Measurements from ENCODE around the gene LIPK.
"Not testable (repeated sequence)": the region's sequence is repeated elsewhere in the genome, so short reads cannot be mapped to it uniquely, and the experiment has no call there.

LIPK gene

GRCh38 chr10:88705958-88706357 lies at the start of gene LIPK:
Gene LIPK (plus strand): TSS chr10:88706249. CDS start chr10:88724544, 18,295 bp downstream.
- no peak for DNase-seq (ENCODE audit: low read depth)

DNA sequence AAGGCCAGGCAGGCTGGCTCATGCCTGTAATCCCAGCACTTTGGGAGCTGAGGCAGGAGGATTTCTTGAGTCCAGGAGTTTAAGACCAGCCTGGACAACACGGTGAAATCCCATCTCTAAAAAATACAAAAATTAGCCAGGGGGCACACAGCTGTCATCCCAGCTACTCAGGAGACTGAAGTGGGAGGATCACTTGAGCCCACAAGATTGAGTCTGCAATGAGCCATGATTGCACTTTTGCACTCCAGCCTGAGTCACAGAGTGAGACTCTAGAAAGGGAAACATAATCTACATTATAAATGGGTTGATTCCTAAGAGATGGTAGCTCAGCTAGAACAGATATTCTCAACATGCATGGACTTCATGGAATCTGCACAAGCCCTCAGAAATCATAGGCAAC lies 48.1 kb upstream of the LIPK start:
- no peak for DNase-seq (ENCODE audit: low read depth)

DNA sequence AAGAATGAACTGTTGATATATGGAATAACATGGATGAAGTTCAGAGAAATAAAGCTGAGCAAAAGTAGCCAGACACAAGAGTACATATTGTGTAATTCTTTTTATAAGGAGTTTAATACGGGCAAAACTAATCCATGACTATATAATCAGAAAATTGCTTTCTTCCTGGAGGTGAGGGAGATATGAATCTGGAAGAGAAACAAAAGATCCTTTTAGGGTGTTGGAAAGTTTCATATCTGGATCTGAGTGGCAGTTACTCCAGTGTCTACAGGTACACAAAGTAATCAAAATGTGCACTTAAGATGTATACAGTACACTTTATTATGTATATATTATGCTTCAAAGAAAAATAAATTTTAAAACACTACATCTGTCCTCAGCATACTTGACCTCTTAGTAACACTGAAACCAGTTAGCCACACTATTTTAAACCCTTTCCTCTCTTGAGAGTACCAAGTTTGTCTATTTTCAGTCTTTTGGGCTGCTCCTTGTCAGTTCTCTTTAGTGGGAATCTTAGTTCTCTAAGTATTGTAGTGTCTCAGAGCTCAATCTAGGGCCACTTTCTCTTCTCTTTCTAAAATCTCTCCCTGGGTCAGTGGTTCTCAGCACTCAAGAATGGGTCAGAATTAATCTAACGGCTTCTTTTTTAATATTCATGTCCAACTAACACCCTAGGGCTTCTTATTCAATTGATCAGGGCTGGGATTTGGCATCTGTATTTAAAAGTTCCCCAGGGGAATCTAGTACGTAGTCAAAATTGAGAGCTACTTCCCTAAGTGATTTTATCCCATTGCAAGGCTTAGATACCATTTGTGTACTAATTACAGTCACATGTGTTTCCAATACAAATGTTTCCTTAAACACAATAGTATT lies 46.1 kb upstream of the LIPK start:
- DNase-seq (ENCODE audit: low read depth): no peak

GRCh38 chr10:88660598-88660884 lies 45.5 kb upstream of the LIPK start:
- DNase-seq (ENCODE audit: low read depth): no peak

DNA sequence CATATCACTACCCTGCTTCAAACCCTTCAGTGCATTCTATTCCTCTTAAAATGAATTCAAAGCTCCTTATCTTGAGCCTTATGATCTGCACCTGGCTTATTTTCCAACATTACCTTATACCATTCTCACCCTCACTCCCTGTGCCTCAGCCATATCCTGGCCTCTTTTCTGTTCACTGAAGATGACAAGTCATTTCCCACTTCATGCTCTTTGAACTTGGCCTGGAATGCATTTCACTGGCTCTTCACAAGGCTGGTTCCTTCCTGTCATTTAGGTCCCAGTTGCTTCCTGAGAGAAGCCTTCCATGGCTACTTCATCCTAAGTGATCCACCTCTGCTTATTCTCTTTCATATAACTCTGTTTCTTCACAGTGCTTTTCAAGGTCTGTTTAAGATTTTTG lies 45.0 kb upstream of the LIPK start:
- no peak for DNase-seq (ENCODE audit: low read depth)

DNA sequence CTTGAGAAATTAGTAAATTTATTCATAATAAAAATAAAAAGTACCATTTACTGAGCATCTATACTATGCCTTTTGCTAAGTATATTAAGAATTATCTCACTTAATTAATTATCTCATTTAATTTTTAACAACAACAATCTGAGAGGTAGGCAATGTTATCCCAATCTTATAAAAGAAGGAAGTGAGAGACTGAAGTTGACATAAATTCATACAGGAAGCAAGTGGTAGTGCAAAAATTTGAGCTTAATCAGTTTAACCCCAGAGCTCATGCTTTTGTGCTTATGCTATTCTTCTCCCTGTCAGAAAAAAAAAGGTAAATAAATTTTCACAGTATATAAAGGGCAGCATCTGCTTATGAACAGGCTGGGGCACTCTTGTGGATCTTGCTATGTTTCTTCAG lies 44.5 kb upstream of the LIPK start:
- no peak for DNase-seq (ENCODE audit: low read depth)

DNA sequence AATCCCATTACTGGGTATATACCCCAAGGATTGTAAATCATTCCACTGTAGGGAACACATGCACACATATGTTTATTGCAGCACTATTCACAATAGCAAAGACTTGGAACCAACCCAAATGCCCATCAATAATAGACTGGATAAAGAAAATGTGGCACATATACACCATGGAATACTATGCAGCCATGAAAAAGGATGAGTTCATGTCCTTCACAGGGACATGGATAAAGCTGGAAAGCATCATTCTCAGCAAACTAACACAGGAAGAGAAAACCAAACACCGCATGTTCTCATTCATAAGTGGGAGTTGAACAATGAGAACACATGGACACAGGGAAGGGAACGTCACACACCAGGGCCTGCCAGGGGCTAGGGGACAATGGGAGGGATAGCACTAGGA lies 42.9 kb upstream of the LIPK start:
- not testable (repeated sequence) for DNase-seq (ENCODE audit: low read depth)

DNA sequence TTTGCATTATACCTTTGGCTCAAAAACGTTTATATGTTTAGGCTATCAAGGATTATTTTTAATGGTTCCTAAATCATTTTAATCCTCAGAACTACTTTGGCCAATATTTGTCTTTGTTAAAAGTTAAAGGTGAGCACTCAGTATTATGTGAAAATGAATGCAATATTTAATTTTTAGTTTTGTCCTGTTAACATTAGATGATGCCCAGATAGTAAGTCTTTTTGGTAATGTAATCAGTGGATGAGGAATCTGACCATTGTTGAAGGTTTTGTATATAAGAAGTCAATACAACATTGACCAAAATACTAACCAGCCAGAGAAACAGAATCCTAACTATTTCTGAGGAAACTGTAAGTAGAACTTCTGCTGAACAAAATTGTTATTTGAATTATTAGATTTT lies 41.9 kb upstream of the LIPK start, which contains the start of gene LIPF:
Gene LIPF (plus strand): TSS at position 301 of the 400 bp plus-strand sequence. CDS start 2,856 bp downstream, outside the sequence.
- no peak for DNase-seq (ENCODE audit: low read depth)

- DNase-seq (ENCODE audit: low read depth): no peak
Measured at GRCh38 chr10:88668465-88668864, 37.6 kb upstream of the LIPK start.

DNA sequence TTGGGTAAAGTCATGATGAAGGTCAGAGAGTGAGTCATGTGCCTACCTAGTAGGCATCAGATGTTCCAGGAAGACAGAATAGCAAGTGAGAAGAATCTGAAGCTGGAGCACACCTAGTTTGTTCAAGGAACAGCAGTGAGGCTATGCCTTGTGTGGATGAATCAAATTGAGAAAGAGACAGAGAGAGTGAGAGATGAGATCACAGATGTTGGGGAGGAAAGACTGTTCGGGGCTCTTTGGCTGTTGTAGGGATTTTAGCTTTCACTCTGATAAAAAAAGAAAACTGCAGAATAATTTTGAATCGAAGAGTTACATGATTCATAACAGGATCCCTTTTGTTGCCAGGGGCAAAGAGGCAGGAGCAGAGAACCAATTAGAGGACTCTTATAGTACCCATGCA lies 35.6 kb upstream of the LIPK start:
- no peak for DNase-seq (ENCODE audit: low read depth)

GRCh38 chr10:88672041-88672440 lies 34.0 kb upstream of the LIPK start:
- DNase-seq (ENCODE audit: low read depth): no peak

DNA sequence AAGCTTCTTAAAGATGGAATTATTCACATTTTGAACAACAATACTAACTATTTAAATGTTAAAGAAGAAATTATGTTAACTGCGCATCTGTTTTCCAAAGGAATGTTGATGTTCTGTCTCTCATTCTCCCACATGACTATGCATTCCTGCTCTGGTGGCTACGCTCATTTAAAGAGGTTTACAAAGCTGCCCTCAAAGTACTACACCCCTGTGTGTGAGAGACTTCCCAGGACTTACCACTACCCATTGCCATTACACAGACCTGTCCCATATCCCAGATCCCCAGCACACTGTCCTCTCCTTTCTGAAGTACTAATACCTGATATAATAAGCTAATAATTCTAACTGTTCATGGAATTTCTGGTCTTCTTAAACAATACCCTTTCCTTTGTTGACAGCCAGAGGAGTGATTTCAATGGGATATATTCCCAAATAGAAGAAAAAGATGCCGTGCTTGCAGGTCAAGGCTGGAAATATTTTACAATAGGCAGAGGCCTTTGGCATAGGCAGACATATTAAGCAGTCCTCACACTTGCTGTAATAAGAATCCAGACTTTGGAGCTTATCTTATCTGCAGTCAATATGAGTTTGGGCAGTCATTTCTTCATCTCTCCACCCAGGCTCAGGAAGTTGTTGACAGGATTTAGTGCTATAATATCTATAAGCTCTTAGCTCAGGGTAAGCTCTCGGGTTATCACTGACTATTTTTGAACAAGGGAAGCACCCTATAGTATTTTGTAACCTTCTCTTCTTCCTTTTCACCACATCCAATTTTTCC lies 29.6 kb upstream of the LIPK start:
- DNase-seq (ENCODE audit: low read depth): no peak

DNA sequence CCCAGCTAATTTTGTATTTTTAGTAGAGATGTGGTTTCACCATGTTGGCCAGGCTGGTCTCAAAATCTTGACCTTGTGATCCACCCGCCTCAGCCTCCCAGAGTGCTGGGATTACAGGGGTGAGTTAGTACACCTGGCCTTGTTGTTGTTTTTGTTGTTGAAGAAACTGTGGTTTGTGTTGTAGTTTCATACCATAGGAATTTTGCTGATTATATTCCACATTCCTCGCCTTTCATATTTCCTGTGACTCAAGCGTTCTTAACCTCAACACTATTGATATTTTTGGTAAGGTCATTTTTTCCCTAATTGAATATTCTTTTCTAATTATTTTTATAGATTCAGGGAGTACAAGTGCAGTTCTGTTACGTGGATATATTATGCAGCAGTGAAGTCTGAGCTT lies 25.1 kb upstream of the LIPK start:
- DNase-seq (ENCODE audit: low read depth): no peak

DNA sequence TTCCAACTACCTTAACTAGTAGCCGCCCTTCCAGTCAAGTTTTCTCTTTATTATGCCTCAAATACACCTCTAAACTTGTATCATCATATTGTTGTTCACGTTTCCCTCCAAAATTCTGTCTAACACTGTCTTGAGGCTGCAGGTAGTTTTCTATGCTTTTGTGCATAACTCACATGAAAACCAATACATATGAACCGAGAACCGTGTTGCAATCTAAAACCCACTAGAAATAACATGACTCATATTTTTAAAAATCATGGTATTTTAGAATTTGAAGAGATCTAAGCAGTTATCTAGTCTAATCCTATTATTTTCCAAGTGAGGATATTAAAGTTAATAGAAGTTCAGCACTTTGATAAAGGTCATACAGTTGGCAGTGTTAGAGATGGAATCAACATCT lies 23.6 kb upstream of the LIPK start:
- no peak for DNase-seq (ENCODE audit: low read depth)

GRCh38 chr10:88687853-88688467 lies 18.1 kb upstream of the LIPK start:
- no peak for DNase-seq (ENCODE audit: low read depth)

GRCh38 chr10:88689366-88689765 lies 16.7 kb upstream of the LIPK start:
- no peak for DNase-seq (ENCODE audit: low read depth)

DNA sequence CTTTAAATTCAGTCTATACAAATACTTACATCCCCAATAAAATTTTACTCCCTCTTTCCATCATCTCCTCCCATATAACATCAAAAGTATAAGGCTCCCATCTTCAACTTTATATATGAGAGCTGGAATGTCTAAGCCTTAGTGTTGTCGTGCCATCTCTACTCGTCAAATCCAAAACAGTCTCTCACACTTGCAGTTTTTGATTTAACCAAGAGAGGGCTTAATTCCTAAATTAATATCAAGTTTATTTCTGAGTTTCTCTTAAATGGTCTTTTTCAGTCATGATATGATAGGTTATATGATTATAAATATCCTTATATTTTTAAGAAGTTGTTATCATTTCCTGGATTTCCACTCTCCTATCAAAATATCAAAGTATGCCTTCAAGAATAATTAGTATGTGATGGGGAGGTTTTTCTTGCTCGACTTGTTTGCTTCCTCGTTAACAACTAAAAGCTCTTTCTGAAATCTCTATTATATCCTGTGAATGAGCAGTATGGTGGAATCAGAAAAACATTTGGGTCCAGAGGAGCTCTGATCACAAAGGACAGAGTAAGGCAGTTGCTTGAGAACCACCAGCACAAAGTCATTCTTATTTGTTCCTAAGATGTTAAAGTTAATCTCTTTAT lies 12.5 kb upstream of the LIPK start:
- DNase-seq (ENCODE audit: low read depth): no peak

- DNase-seq (ENCODE audit: low read depth): no peak
Measured at GRCh38 chr10:88702848-88703597, 3.0 kb upstream of the LIPK start.

- no peak for DNase-seq (ENCODE audit: low read depth)
Measured at GRCh38 chr10:88707429-88708155, 1.5 kb downstream of the LIPK start.

DNA sequence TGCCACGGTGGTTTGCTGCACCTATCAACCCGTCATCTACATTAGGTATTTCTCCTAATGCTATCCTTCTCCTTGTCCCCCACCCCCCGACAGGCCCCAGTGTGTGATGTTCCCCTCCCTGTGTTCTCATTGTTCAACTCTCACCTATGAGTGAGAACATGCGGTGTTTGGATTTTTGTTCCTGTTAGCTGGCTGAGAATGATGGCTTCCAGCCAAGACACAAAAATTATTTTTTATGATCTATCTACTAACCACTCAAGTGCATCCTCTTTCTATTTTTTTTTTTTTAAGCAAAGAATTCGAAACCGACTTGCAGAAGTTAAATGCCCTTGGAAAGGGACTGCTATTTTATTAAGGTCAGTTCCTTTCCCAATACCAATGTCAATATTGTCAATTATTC lies 3.3 kb downstream of the LIPK start:
- not testable (repeated sequence) for DNase-seq (ENCODE audit: low read depth)

GRCh38 chr10:88715517-88715916 lies 9.5 kb downstream of the LIPK start:
- DNase-seq (ENCODE audit: low read depth): no peak

Measured in activated T-cell treated with anti-CD3 and anti-CD28 coated beads for 48 hours (primary cell).